GM19455 (cell line): ENCODE data around the gene PICALM.
A peak's percentile ranks its signal among the peaks of the same experiment; 100 is the strongest.

ENCODE experiments used
- ATAC-seq: cut with Tn5 transposase; IDR thresholded peaks from one replicate; pipeline ENCODE4 v1.9.1; 2021; ENCODE audit not compliant: unreplicated experiment

Gene PICALM

GRCh38 chr11:86052693-86053641, 15.9 kb downstream of the PICALM start:
- no peak for ATAC-seq

DNA sequence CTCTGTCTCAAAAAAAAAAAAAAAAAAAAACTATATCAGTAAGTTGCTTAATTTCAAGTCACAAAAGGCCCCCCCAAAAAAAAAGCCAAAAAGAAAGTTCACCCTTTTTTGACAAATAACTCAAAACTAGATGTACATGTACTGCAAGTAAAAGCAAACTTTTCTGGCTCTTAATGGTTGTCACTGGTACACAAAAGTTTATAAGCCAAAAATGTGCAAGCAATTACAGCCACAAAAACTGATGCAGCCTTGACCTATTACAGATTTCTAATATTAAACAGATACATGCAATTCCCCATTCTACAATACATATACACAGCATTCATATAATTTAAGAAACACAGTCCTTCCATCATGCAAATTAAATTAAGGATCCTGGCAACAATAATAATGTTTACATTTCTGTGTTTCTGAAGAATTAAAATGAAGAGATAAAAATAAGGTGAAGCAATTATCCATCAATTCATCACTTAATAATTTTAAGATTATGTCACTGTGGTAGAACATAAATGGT, 18.6 kb downstream of the PICALM start:
- ATAC-seq, result no peak

- no peak for ATAC-seq
These were observed 21.5 kb downstream of the PICALM start for GRCh38 chr11:86047275-86047991.

DNA sequence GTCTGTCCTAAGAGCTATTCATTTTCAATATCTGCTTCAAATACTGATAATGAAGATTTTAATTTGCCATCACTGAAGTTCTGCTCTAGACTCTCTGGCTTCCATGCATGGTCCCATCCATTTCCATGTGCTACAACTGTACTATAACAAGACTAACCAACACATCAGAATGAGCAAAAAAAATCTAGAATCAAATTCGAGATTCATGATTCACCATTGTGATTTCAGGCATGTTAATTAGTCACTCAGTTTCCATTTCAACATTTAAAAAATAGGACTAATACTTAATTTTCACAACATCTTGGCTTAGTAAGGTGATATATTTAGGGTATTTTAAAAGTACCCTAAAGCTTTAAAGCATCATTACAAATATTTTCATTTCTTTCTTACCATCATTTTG, 22.8 kb downstream of the PICALM start:
- no peak for ATAC-seq

GRCh38 chr11:86043765-86044503, 24.9 kb downstream of the PICALM start:
- ATAC-seq, result no peak

DNA sequence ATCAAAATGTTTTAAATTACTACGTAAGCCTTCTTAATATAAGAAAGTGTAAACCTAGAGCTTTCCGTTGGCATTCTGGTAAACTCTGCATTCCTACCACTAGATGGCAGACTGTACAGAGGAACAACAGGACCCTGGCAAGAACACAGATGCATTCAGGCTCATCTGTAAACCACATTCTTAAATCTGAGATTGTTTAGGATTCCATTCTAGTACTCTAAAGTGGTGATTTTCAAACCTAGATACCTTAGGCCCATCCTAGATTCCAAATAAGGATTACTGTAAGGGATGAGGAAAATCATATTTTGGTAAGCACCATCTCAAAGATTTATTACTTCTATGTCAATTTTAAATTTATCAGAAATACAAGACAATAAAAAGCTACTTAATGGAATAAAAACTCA, 26.9 kb downstream of the PICALM start:
- peak; percentile 53 for ATAC-seq

GRCh38 chr11:86040919-86041850, 27.7 kb downstream of the PICALM start:
- no peak for ATAC-seq

- ATAC-seq, result no peak
These were observed 29.8 kb downstream of the PICALM start for GRCh38 chr11:86039094-86039493.

DNA sequence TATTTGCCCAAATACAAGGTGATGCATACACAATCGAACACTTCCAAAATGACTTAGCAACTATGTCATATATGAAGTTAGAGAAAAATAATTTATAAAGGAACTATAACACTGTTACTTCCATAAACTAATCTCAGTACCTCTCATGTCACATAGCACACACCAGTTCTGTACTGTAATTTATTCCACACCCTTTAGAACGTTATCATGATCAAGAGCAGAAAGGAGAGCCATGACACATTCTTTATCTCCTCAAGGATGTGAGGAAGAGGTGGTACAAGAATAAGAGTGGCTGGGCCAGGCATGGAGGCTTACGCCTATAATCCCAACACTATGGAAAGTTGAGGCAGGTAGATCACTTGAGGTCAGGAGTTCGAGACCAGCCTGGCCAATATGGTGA, 31.1 kb downstream of the PICALM start:
- ATAC-seq, result no peak

- no peak for ATAC-seq
These were observed 33.0 kb downstream of the PICALM start for GRCh38 chr11:86035920-86036319.

DNA sequence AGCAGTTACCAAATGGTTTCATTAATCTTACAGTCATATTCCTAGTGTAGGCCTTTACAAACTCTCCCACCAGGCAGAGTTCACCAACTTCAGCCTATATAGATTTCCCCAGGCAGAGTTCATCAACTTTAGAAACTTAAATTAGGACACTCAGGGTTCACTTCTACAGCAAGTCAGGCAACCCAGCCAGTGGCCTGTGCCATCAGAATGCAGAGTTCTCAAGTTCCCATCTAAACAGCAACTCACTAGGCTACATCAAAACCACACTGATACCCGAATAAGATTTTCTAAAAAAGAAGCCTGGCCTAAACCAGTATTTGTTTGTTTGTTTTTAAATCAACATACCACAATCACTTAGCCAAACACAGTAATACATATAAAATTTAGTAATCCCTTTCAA, 33.7 kb downstream of the PICALM start:
- ATAC-seq, result no peak

DNA sequence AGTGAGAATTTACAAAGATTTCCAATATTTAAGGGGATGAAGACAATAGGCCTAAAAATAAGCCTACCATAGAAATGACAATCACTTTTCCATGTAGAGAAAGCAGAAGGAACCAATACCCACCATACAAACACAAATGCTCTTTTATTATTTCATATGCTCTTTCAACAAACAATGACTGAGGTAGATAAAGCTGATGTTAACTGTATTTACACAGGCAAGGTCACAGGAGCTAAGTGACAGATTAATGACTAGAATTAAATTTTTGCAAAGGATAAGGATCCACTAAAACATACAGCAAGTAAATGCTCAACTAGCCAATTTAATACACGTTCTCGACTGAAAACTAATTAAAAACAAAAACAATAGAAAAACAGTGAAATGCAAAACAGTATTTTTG, 34.2 kb downstream of the PICALM start:
- ATAC-seq, result no peak

GRCh38 chr11:86021377-86021776, 47.5 kb downstream of the PICALM start:
- no peak for ATAC-seq

- no peak for ATAC-seq
These were observed 50.6 kb downstream of the PICALM start for GRCh38 chr11:86018249-86018648.

DNA sequence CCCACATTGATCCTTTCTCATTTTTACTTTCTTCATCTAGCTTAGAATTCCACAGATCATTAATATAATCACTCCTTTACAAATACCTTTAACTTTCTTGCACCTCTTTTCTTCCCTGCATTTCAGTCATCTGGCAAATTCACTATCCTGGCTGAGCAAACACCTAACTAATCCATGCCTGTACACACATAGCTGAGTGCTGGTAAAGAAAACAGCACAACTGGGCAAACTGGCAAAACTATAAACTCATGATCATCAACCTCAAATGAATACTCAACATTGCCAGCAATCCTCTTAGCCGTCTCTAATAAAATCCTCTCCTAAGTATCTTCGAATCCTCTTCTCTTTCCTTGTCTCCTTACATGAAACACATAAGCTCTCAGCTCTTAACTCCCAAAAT, 52.4 kb downstream of the PICALM start:
- ATAC-seq, result no peak

- ATAC-seq, result no peak
These were observed 53.2 kb downstream of the PICALM start for GRCh38 chr11:86015699-86016098.

- ATAC-seq, result no peak
These were observed 54.7 kb downstream of the PICALM start for GRCh38 chr11:86014221-86014620.

DNA sequence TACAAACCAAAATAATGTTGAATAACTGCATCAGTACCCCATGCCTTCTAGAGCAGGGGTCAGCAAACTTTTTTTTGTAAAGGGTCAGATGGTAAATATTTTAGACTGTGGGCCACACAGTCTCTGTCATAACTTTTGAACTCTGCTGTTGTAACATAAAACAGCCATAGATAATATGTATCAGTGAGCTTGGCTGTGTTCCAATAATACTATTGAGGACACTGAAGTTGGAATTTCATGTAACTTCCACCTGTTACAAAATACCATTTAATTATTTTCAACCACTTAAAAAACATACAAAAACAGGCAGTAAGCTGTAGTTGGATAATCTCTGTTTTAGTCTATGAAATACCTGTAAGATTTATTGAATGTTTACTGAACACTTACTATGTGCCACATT, 55.2 kb downstream of the PICALM start:
- no peak for ATAC-seq

DNA sequence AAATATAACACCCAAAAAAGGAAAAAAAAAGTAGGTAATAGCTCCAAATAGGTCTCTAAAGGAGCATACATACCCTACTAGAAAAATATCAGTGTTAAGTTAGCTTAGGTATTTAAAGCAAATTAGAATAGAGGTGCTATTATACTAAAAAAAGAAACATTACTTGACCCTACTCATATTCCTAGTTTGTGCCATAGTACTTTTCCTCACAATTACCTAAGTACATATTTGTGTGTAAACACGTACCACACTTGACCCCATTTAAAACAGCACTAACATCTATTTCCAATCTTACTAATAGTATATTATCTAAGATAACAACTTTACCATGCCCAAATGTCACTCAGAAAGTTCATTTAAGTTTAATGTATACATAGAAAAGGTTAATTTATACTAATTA, 57.7 kb downstream of the PICALM start:
- no peak for ATAC-seq

GRCh38 chr11:86003654-86004053, 65.2 kb downstream of the PICALM start:
- no peak for ATAC-seq
